Breast epithelium (tissue), 4 donors: Measurements from ENCODE around the gene INPP5E. TPM values are rescaled to one million over a fixed set of nuclear protein-coding genes. Genes with fewer than 3 reads are reported as not detected.

Source experiments
- DNase-seq, 2 donors: peaks; one replicate each; pipeline ENCODE4 v3.0.0-alpha.2; 2019; ENCODE audit warnings: low spot score in 2 of 2
- H3K27ac ChIP-seq, 2 donors: fragments of 200-600 bp; sonication (generic) in 1 of 2; one replicate each; pipeline ENCODE4 v1.5.1; 2016 to 2019; ENCODE audit warnings: mild to moderate bottlenecking in 1 of 2
- H3K27me3 ChIP-seq, 2 donors: fragments of 200-600 bp; sonication (generic) in 1 of 2; one replicate each; pipeline versions ENCODE4 v1.5.1 to v1.6.0; 2017 to 2019; ENCODE audit warnings: control low read depth in 1 of 2, mild to moderate bottlenecking in 1 of 2
- H3K36me3 ChIP-seq: fragments of 200-600 bp; one replicate; pipeline ENCODE4 v1.5.1; 2019
- H3K4me1 ChIP-seq, 2 donors: fragments of 200-600 bp; sonication (generic); one replicate each; pipeline ENCODE4 v1.5.1; 2016 to 2019; ENCODE audit warnings: control low read depth in 1 of 2
- H3K4me3 ChIP-seq, 3 donors: fragments of 200-600 bp; sonication (generic); 1 replicate in 2 of 3; 2 replicates in 1 of 3; pipeline ENCODE4 v1.5.1; 2016 to 2019; ENCODE audit warnings: mild to moderate bottlenecking in 3 of 3, moderate library complexity in 2 of 3
- H3K9me3 ChIP-seq, 2 donors: fragments of 200-600 bp; sonication (generic) in 1 of 2; one replicate each; pipeline ENCODE4 v1.5.1; 2016 to 2019; ENCODE audit warnings: control low read depth in 1 of 2
- POLR2A ChIP-seq: fragments of 450-650 bp; IDR thresholded peaks from one replicate; pipeline ENCODE4 v1.6.1; 2016; ENCODE audit warnings: antibody characterized with exemption, mild to moderate bottlenecking, moderate library complexity
- POLR2AphosphoS5 ChIP-seq, 3 donors: sonication (generic); formaldehyde crosslinking; IDR thresholded peaks; one replicate each; pipeline ENCODE4 v1.6.1; 2017; ENCODE audit warnings: antibody characterized with exemption in 3 of 3
- intact Hi-C: fragments of 100-400 bp; cut with DNase I; formaldehyde crosslinking; loops from one replicate; pipeline ENCODE4 v1.15.1; 2023; ENCODE audit warnings: low total_unique reads
- total RNA-seq, 3 donors: library from RNA; depleted of rRNA; stranded (reverse); fragments of >200 nt; gene quantifications; one replicate each; pipeline ENCODE4 v1.1.0, GENCODE V29; 2016
- TF ChIP-seq, protein P1 (sequence below), 3 donors: fragments of 450-650 bp; IDR thresholded peaks; one replicate each; pipeline ENCODE4 v1.5.1; 2016 to 2017; ENCODE audit warnings: antibody characterized with exemption in 3 of 3, mild to moderate bottlenecking in 3 of 3, moderate library complexity in 3 of 3

INPP5E gene
- total RNA-seq, 3 donors from 2014 or later, result 6.2 to 8.5 (median 8.2) TPM

DNA sequence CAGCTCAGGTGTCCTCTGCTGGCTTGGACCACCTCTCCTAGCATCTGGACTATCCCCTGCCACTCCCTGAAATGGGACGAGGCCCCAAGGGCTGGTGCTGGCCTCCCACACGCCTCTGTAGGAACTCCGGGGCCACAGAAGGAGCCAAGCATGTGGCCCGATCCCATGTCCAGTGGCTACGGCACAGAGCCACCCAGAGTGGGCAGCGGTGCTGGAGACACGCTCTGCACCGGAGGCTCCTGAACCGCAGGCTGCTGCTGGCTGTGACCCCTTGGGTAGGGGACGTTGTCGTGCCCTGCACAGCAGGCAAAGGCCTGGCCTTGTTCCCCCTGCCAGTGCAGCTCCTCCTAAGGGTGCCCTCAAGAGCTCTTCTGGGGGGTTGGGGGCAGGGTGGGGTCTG is 59.8 kb downstream of the INPP5E start:
- no peak for DNase-seq
- Histone ChIP-seq H3K4me1 (no peaks in the 10 kb centered on the region), H3K27me3 (no peaks in the 10 kb centered on the region), H3K9me3 (no peaks in the 10 kb centered on the region), H3K36me3 (no peaks in the 10 kb centered on the region), H3K4me3 (no peak overlapping the region), H3K27ac (no peak overlapping the region)
- intact Hi-C loops, result loop anchor here (2.0 kb wide), 1 partner anchor 141 kb away; no protein-coding TSS in a partner anchor
- no peak for TF ChIP-seq POLR2AphosphoS5 (IDR thresholded peaks at IDR 0.05)
- TF ChIP-seq, protein P1, sequence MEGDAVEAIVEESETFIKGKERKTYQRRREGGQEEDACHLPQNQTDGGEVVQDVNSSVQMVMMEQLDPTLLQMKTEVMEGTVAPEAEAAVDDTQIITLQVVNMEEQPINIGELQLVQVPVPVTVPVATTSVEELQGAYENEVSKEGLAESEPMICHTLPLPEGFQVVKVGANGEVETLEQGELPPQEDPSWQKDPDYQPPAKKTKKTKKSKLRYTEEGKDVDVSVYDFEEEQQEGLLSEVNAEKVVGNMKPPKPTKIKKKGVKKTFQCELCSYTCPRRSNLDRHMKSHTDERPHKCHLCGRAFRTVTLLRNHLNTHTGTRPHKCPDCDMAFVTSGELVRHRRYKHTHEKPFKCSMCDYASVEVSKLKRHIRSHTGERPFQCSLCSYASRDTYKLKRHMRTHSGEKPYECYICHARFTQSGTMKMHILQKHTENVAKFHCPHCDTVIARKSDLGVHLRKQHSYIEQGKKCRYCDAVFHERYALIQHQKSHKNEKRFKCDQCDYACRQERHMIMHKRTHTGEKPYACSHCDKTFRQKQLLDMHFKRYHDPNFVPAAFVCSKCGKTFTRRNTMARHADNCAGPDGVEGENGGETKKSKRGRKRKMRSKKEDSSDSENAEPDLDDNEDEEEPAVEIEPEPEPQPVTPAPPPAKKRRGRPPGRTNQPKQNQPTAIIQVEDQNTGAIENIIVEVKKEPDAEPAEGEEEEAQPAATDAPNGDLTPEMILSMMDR (IDR thresholded peaks at IDR 0.05), result no peak
- TF ChIP-seq POLR2A, result no peak

DNA sequence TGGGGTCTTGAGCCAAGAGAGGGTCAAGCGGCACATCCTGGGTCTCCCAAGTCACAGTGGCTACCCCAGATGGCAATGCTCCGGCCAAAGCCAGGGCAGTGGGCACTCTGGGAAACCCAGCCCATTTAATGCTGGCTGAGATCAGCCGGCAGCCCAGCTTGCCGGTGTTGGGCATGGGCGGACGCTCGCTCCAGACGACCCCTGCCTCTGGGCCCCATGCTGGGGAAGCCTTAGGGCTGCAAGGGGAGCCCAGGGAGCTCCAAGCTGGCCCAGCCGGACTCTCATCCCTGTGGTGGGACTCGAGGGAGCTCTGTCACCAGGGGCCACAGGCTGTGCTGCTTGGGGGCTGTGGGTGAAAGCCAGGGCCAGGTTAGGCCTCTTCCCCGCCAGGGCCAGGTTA is 60.2 kb downstream of the INPP5E start:
- no peak for TF ChIP-seq POLR2A
- no peak for DNase-seq
- Histone ChIP-seq H3K27ac (no peak overlapping the region), H3K27me3 (no peaks in the 10 kb centered on the region), H3K4me3 (no peak overlapping the region), H3K36me3 (no peaks in the 10 kb centered on the region), H3K4me1 (no peaks in the 10 kb centered on the region), H3K9me3 (no peaks in the 10 kb centered on the region)
- intact Hi-C loops, result no loop called here

DNA sequence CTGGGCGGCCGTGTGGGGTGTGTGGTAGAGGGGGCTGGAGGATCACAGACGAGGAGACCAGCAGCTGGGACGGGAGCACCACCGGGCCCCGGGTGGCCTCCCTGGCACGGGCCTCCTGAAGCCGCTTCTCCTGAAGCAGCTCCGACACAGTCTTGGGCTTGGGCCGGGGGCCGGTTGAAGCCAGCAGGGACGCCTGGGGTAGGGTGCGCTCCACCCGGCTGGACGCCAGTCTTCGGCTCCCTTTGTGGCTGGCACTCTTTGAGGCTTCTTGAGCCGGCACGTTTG is 60.7 kb downstream of the INPP5E start:
- Histone ChIP-seq H3K4me3 (no peak overlapping the region), H3K36me3 (no peaks in the 10 kb centered on the region), H3K4me1 (no peaks in the 10 kb centered on the region), H3K27ac (no peak overlapping the region), H3K27me3 (no peaks in the 10 kb centered on the region), H3K9me3 (no peaks in the 10 kb centered on the region)
- no peak for TF ChIP-seq POLR2AphosphoS5 (IDR thresholded peaks at IDR 0.05)
- no peak for TF ChIP-seq POLR2A
- TF ChIP-seq, protein P1 (IDR thresholded peaks at IDR 0.05), result no peak
- intact Hi-C loops, result no loop called here
- no peak for DNase-seq

Other genes starting within 250 kb of the INPP5E start
- not detected for gene LHX3, start 234.7 kb downstream of the INPP5E start, total RNA-seq
- gene QSOX2, start 194.0 kb downstream of the INPP5E start, total RNA-seq, result 1 to 10 TPM; 5.6 to 8.8 (median 6.2) TPM
- not detected for gene CCDC187, start 135.8 kb downstream of the INPP5E start, total RNA-seq
- gene GPSM1, start 112.3 kb downstream of the INPP5E start, total RNA-seq, result 10 to 100 TPM in 1 of 3 donors, 1 to 10 TPM in 2; 5.6 to 19.0 (median 8.6) TPM
- 10 to 100 TPM; 35.4 to 57.4 (median 40.0) TPM for gene DNLZ, start 76.1 kb downstream of the INPP5E start, total RNA-seq
- gene CARD9, start 66.2 kb downstream of the INPP5E start, total RNA-seq, result 1 to 10 TPM; 3.0 to 7.6 (median 3.3) TPM
- gene SNAPC4, start 39.7 kb downstream of the INPP5E start, total RNA-seq, result 1 to 10 TPM; 4.6 to 7.5 (median 6.7) TPM
- gene ENTR1, start 29.2 kb downstream of the INPP5E start, total RNA-seq, result 10 to 100 TPM; 23.7 to 54.4 (median 36.0) TPM
- gene PMPCA, start 29.2 kb downstream of the INPP5E start, total RNA-seq, result 10 to 100 TPM; 31.4 to 37.0 (median 35.1) TPM
- 10 to 100 TPM; 41.9 to 55.1 (median 42.9) TPM for gene SEC16A, start 43.2 kb upstream of the INPP5E start, total RNA-seq
- 10 to 100 TPM; 12.6 to 33.8 (median 21.1) TPM for gene NOTCH1, start 106.2 kb upstream of the INPP5E start, total RNA-seq
- 100 to 1,000 TPM in 1 of 3 donors, 10 to 100 TPM in 2; 48.9 to 138 (median 53.4) TPM for gene EGFL7, start 223.1 kb upstream of the INPP5E start, total RNA-seq
- gene AGPAT2, start 247.6 kb upstream of the INPP5E start, total RNA-seq, result 100 to 1,000 TPM; 106 to 551 (median 110) TPM